IPS-NIHi7 (cell line): ENCODE measurements around the gene PAK1.

Experiments
- DNase-seq: peaks from one replicate; pipeline ENCODE4 v3.0.0; 2012; ENCODE audit warnings: mixed read lengths; ENCODE audit errors: extremely low spot score

The PAK1 gene

DNA sequence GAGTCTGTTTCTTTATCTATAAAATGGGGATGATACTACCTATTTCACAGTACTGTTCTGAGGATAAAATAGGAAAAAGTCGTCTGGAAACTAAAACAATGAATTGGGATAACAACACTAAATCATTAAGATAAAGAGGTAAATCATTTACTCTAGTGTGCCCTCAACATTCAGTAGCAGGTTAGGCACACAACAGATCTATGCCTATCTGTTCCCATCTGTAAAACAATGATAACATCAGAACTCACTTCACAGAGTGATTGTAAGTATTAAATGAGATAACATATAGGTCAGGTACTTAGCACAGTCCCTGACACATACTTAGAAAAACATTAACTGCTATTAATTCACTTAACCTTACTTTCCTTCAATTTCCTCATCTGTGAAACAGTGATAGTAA lies 36.9 kb downstream of the PAK1 start:
- no peak for DNase-seq

DNA sequence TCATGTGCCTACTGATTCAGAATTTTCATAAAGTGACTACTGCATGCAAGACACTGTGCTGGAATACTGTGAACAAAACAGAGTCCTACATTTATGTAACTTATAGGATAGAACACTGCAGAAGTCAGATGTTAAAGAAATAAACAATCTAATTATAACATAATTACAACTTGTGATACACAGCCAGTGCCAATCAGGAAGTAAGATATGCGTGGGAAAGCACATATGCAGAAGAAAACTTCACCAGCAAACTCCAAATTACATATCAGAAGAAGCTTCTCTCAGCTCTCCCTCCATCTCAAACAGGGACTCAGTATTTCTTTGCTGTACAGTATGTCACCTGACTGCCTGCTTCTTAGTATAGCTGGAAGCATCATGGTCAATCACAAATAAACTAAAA lies 37.4 kb downstream of the PAK1 start:
- no peak for DNase-seq

DNA sequence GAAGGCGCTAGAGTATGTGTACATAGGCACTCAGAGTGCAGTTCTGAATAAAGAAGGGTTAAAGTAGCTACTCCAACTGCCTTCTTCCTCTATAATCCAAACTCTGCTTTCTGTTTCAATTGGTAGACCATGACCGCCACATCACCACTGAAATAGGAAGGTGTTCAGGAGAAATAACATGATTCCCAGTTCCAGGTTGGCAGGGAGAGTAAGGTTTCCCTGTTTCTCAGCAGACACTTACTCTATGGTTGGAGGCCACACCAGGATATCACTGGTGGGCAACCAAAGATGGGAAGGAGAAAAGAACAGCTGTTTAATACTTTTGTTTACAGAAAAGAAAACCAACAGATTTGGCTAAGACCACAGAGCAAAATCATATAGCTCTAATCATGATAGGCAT lies 37.9 kb downstream of the PAK1 start:
- no peak for DNase-seq

DNA sequence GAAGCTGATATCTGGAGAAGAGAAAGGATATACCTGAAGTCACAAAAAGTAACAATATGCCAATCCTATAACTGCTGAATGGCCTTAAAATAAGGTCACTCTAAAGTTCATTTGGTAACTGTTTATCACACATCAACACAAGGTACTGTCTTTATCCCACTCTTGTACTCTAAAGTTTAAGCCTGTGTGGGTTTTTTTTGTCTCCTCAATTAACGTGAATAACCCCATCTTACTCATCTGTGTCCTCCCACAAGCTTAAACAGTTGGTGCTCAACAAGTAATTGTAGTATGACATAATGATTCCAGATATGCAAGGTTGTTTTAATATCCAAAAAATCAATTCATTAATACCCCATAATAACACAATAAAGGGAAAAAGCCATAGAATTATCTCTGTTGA lies 42.1 kb downstream of the PAK1 start:
- no peak for DNase-seq

DNA sequence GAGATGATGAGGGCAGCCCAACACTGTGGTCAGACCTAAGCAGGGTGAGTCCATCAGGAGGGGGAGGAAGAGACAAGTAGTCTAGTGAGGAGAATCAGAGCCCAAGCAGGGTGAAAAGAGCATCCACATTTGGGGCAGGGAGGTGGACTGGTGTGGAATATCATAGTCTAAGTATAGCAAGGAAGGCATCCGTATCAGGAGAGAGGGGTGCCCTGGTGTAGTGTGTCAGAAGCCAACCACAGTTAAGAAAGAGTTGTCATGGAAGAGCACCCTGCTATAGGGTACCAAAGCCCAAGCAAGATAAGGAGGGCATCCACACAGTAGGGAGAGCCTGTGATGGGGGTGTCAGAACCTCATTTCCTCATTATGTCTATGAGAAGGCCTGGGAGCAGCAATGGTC lies 45.3 kb downstream of the PAK1 start:
- no peak for DNase-seq

DNA sequence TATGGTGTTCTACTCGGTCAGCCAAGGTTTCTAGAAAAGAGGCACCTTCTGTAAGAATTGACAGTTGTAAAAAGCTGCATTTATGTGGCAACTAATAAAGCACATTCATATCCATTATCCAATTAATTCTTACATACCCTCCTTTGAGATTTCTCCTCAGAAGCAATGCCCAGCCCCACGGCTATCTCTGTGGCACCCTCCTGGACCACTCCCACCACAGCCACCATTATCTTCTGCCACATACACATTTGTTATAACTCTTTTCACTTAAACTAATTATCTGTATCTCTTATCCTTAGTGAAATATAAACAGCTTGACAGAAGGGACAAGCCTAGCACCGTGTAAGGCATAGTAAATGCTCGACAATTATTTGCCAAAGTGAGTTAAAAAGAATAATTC lies 48.5 kb downstream of the PAK1 start:
- no peak for DNase-seq

DNA sequence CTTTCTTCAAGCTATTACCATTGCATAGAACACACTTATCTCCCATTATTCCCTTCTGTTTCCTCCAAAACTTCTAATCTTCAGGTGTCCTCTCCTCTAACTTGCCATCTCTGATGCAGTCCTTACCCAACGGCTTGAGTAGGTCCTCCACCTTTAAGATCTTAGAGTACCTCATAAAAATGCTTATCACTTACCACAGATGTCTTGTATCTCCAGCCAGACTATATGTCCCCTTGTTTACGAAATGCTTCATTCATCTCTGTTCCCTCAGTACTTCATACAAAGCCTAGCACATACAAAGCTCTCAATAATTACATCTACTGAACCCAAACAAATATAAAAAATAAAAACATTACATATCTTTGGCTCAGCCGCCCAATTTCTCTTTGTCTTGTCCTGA lies 49.2 kb downstream of the PAK1 start:
- no peak for DNase-seq

DNA sequence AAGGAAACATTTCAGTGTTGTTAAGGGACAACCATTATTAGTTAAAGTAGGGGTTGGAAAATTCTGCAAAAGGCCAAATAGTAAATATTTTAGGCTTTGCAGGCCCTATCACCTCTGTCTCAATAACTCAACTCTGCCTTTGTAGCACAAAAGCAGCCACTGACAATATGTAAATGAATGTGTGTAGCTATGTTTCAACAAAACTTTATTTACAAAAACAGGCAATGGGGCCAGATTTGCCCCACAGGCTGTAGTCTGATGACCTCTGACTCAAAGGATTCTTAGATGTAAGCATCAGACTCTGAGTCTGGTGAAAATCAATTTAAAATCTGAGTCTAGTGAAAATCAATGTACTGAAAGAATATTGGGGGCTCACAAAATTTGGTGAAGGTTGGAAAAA lies 50.3 kb downstream of the PAK1 start:
- DNase-seq = no peak

DNA sequence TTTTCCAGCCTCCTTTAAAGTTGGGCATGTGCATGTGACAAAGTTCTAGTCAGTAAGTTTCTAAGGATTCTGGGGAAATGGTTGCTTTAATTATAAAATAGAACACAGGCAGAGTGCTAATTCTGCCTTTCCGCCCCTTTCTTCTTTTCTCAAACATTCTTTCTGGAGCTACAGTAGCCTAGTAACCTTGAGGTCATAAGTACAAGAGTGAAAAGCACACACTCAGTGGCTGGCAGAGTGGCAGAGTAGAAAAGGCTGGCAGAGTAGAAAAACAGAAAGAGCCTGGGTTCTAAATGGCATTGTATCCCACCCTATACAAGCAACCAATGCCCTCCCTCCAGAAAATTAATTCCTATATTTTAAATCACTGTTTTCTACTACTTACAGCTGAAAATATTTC lies 51.2 kb downstream of the PAK1 start:
- DNase-seq = no peak

DNA sequence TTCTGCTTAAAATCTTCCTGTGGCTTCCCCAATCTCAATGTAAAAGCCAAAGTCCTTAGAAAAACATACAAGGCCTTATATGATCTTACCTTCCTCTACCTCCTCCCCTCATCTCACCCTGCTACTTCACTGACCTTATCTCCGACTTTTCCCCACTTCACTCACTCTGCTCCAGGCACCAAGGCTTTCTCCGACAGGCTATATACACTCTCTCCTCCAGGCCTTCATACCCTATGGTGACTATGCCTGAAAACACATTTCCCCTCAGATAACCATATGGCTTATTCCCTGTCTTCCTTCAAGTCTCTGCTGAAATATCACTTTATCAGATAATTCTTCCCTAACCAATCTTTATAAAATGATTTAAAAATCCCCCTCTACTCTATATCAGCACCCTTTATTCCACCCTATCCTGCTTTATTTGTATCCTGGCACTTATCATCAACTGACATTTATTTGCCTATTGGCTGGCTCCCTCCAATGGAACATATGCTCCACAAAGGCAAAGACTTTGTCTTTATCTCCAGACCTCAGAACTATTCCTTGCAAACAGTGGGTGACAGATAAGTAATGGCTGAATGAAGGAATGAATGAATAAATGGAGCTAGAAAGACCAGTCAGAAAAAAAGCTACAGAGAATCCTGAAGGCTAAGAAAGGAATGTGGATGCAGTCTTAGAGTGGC lies 52.7 kb downstream of the PAK1 start:
- no peak for DNase-seq

DNA sequence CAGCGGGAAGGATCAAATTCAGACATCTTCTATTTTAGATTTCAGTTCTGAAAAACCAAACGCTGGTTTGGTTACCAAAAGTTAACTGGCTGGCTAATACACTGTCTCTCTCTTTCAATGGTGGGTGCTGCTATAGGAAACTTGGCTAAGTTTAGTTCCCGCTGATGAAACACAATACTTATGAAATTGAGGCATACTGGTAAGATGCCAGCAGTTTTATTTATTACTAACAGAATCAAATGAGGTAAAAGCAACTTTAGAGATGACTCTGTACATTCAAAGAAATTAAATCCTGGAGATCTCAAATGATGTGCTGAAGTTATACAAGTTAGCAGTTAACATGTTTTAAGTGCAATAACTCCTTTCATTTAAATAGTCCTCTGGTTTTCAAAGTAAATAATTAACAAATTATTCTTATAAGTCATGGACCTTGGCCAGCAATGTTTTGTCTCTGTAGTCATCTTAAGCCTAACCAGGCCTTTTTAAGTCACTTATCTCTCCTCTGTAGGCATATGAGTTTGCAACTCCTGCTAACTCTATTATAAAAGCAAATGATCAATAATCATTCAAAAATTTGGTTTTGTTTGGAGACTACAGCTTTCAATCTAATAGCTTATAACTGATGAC lies 54.8 kb downstream of the PAK1 start:
- DNase-seq = no peak

DNA sequence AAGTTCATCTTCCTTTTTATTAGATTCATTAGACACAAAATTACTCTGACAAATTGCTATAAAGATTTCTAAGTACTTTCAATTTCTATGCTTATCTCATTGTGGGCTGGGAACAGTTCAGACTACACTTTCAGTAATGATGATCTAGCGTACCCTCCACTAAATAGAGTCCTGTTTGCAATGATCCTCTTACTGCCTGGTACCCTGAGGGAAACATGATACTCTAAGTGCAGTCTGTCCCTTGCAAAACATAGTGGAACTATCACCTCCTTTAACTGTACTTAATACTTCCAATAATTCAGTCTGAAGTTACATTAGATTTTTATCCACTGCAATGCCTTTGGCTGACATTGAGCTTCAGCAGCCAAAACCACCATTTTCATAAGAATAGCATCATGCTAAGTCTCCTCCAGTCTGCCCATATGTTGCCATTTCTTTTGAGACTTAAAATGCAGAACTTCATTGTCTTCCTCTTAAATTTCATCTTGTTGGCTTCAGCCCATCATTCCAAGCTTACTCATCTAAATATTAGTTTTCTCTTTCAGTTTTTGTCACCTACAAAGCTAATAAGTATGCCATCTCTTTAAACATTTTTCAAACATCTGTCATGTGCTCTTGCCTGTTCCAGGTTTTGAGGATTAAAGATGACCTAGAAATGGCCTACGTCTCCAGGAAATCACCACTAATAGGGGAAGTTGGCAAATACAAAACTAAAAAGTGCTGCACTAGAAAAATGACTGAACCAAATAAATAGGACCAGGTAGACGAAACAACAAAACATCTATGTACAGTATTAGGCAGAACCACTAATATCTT lies 55.5 kb downstream of the PAK1 start:
- no peak for DNase-seq

DNA sequence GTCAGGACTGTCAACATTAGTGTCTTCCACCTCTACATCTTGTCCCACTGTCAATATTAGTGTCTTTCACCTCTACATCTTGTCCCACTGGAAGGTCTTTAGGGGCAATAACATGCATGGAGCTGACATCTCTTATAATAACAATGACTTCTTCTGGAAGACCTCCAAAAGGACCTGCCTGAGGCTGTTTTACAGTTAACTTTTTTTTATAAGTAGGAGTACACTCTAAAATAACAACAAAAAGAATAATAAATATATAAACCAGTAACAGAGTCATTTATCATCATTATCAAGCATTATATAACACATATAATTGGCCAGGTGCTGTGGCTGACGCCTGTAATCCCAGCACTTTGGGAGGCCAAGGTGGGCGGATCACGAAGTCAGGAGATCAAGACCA lies 57.5 kb downstream of the PAK1 start:
- DNase-seq = no peak

DNA sequence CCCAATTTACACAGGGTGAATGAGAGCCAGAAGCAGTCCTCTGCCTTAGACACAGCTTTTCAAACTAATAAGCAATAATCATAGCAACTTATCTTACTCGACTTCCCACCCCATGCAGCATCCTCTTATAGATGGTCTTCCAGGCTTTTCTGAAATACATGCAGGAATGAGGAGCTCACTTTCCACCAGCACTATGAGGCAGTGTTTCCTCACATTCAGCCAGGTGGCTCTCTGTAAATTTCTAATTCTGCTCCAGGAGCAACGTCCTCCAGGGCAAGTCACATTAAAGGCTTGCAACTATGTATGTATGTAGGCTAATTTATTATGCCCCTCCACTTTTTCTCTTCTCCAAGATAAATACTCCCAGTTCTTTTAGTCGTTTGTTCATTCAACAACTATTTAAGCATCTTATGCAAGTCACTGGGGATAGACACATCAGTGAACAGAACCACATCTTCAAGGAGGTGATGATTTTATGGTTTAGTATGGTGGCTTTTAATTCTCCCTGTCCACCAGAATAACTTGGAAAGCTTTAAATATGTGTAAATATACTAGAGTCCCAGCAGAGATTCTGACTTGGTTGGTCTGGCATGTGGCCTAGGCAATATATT lies 59.9 kb downstream of the PAK1 start:
- DNase-seq = no peak

DNA sequence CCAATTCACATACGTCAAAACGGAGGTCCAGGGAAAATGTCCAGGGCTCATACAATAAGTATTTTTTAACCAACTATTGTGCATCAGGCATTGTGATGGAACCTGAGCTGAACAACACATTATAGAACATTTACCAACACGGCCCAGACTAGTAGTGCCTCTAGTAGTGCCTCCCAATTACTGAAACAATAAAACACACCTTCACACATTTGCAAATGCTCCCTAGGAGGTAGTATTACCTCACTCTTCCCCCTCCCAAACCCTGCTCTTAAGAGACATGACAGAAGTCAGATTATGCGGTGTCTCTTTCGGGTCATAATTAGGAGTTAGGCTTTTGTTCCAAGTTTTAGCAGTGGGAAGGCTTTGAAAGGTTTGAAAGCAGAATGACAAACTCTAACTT lies 61.1 kb downstream of the PAK1 start:
- DNase-seq = no peak

DNA sequence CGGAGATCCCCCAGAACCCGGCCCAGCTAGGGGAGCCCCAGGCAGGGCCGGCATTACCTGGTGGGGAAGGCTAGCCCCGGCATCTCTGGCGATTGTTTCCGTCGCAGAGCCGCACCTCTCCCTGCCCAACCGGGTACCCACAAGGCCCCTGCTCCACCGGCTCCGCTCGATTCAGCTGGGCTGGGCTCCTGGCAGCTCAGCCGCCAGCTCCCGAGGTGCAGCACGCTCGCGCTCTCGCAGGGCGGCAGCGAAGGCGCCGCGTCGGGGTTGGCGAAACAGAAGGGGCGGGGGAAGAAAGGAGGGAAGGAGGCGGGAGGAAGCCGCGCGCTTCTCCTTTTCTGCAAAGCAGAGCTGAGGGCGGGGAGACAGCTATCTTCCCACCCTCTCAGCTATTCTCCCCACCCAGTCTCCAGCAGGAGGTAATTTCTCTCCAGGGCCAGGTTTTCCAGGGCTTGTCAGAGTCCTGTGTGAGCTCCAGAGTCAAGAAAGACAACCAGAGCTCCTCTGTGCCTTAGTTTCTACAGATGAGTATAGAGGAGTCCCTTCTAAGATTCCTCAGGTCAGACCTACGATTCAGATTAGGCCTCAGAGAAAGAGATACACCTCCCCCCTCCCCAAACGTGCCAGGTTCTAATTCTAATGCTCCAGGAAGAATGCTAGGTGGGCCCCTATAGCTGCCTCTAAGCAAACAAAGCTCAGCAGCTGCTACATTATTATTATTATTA lies 62.0 kb downstream of the PAK1 start:
- peak; percentile 88 for DNase-seq

DNA sequence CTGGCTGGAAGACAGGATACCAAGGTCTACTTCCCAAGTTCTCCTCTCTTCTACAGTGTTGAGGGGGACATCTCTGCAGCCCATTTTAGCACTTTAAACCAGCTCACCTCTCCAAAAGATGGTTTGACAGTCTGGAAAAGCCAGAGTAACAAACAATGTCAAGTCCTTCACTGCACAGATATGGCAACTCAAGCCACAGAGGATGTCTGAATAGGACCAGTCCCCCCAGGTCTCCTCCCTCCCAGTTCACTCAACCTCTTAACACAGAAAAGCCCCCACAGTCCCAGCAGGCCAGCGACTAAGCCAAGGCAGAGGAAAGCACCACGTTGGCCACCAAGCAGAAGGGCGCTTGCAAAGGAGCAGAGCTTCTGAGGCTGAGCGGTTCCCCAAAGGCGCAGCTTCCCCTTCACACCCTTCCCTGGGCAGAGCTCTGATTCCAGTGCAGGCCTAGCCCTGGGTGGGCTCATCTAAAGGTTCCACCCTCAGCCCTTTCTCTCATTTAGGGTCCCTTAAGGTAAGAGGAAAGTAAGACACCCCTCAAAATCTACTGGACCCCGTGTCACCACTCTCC lies 62.7 kb downstream of the PAK1 start:
- DNase-seq = no peak

DNA sequence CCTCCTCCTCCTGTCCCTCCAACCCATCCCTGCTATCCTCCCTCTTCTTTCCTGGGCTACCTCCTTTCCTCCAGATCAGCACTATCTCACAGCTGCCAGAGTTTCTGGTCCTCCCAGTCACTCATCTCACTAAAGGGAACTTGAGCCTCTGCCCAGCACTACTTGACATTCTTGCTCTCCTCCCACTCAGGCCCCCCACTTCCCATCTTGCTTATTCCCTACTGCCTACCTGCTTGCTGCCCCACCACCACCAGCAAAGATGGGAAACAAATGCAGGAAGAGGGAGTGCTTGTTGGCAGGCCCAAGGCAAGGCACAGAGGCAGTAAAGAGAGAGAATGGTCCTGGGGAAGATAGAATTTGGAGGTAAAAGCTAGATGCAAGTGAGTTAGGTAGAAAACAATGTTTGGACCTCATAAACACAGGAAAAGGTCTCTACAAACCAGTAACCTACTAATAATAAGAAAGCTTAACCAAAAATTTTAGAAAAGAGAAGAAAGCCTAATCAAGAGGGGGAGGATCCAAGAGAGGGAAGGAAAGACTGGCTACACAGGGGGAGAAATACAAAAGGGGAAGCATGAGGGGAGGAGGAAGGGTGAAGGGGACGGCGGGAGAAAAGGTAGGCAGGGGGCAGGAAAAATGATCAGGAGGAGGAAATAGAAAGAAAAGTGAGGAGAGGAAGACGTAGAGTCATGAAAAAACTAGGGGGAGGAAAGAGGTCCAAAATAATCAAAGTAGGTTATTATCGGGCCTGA lies 63.6 kb downstream of the PAK1 start:
- DNase-seq = no peak

DNA sequence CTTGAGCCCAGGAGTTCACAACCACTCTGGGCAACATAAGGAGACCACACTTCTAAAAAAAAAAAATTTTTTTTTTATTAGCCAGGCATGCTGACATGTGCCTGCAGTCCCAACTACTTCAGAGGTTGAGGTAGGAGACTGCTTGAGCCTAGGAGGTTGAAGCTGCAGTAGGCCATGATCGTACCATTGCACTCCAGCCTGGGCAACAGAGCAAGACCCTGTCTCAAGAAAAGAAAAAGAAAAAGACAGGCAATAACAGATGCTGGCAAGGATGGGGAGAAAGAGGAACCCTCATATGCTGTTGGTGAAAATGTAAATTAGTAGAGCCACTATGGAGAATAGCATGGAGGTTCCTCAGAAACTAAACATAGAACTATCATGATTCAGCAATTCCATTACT lies 64.8 kb downstream of the PAK1 start:
- no peak for DNase-seq

DNA sequence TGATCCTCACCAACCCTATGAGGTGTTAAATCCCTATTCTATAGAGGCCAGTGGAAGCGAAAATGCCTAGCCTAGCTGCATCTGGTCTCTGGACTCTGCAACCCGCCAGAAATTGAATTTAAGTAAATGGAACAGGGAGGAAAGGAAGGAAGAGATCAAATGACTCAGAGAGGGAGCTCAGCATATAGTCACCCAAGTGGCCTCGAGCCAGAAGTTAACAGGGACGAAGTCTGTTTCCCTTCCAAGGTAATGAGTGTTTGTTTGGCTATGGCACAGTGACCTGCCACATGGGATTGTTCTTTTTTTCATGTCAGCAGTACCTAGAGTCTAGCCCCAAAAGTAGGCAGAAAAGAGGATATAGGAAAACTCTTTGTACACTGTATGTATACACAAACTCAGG lies 66.3 kb downstream of the PAK1 start:
- no peak for DNase-seq

DNA sequence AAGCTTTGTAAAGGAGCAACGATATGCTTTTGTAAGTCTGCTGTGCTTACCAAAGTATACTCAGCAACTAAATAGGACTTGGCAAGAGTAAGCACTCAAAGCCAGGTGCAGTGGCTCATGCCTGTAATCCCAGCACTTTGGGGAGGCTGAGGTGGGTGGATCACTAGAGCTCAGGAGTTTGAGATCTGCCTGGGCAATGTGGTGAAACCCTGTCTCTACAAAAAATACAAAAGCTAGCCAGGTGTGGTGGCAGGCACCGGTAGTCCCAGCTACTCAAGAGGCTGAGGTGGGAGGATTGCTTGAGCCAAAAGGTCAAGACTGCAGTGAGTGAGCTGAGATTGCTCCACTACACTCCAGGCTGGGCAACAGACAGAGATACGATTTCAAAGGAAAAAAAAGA lies 67.5 kb downstream of the PAK1 start:
- DNase-seq = no peak
